Panc1 (cell line): Measurements from ENCODE around the gene PTPRK. TPM values are rescaled to one million over a fixed set of nuclear protein-coding genes. Genes with fewer than 3 reads are reported as not detected.

Source experiments
- ATAC-seq: fragments of 200-7000 bp; cut with Tn5 transposase; 2 replicates; pipeline ENCODE4 v1.9.1; 2020; ENCODE audit warnings: mild to moderate bottlenecking, moderate library complexity
- BruUV-seq: library from RNA; stranded (reverse); fragments of 400-500 nt; replicated peaks from 2 replicates; lab custom pipeline; 2021; lab: Mats Ljungman, UMichigan
- CTCF ChIA-PET: fragments of 300-600 bp; sonication (Branson Sonifier 250); formaldehyde crosslinking; loops from one replicate; lab custom pipeline; 2022; ENCODE audit warnings: antibody characterized with exemption; lab: Charles Lee
- POLR2A ChIA-PET: fragments of 300-600 bp; sonication (Branson Sonifier 250); formaldehyde crosslinking; loops from one replicate; lab custom pipeline; 2022; ENCODE audit warnings: antibody characterized with exemption; lab: Charles Lee
- DNase-seq: peaks from one replicate; pipeline ENCODE4 v3.0.0-alpha.2; 2010; ENCODE audit warnings: low read depth, low spot score
- H3K27ac ChIP-seq: 2 replicates; pipeline ENCODE4 v1.5.1; 2011; ENCODE audit warnings: mild to moderate bottlenecking, low read length, inconsistent platforms
- H3K27me3 ChIP-seq: fragments of 200-500 bp; sonication (Bioruptor generic); 2 replicates; pipeline ENCODE4 v1.6.0; 2014; ENCODE audit warnings: low read length, inconsistent platforms; ENCODE audit not compliant: control insufficient read depth, insufficient read depth
- H3K36me3 ChIP-seq: fragments of 200-500 bp; sonication (Bioruptor generic); 2 replicates; pipeline ENCODE4 v1.5.1; 2014; ENCODE audit warnings: inconsistent platforms, mild to moderate bottlenecking, low read length, moderate library complexity; ENCODE audit not compliant: control insufficient read depth, insufficient read depth
- H3K4me1 ChIP-seq: 2 replicates; pipeline ENCODE4 v1.5.1; 2011; ENCODE audit warnings: inconsistent platforms, mild to moderate bottlenecking, low read length, moderate library complexity; ENCODE audit not compliant: control insufficient read depth, insufficient read depth
- H3K4me3 ChIP-seq, 2 experiments: 2 replicates each; pipeline ENCODE4 v1.5.1; 2011 to 2012; ENCODE audit warnings: low read depth in 2 of 2, low read length in 2 of 2, mild to moderate bottlenecking in 2 of 2, inconsistent platforms in 1 of 2, moderate library complexity in 1 of 2
- H3K9me3 ChIP-seq: fragments of 200-500 bp; sonication (Bioruptor generic); 2 replicates; pipeline ENCODE4 v1.5.1; 2014; ENCODE audit warnings: low read depth, mild to moderate bottlenecking, inconsistent platforms, low read length, moderate library complexity; ENCODE audit not compliant: control insufficient read depth, insufficient read depth
- CTCF ChIP-seq: fragments of 450-650 bp; IDR thresholded peaks from 2 replicates; pipeline ENCODE4 v1.5.1; 2017; ENCODE audit warnings: mild to moderate bottlenecking
- POLR2AphosphoS5 ChIP-seq: IDR thresholded peaks from 2 replicates; pipeline ENCODE4 v1.6.1; 2012; ENCODE audit warnings: mild to moderate bottlenecking, low read depth, low read length, moderate library complexity
- REST ChIP-seq, 2 experiments: IDR thresholded peaks; 2 replicates each; pipeline ENCODE4 v1.6.1; 2011 to 2012; ENCODE audit warnings: low read depth in 2 of 2, control low read depth in 1 of 2, low read length in 1 of 2, mild to moderate bottlenecking in 1 of 2, moderate library complexity in 1 of 2; ENCODE audit not compliant: insufficient read depth in 1 of 2
- SIN3A ChIP-seq: IDR thresholded peaks from 2 replicates; pipeline ENCODE4 v1.6.1; 2012; ENCODE audit warnings: low read depth, mild to moderate bottlenecking, low read length, moderate library complexity, borderline replicate concordance; ENCODE audit not compliant: insufficient read depth
- TCF7L2 ChIP-seq: IDR thresholded peaks from 2 replicates; pipeline ENCODE4 v1.6.1; 2011; ENCODE audit warnings: mild to moderate bottlenecking, low read depth, low read length, inconsistent platforms
- in situ Hi-C: cut with HindIII; loops from 2 replicates; pipeline ENCODE4 v1.10.0; 2016; ENCODE audit warnings: low sequenced_read_pairs, low pct_unique_long_range_greater_than_20kb
- intact Hi-C: fragments of 100-400 bp; cut with micrococcal nuclease; formaldehyde crosslinking; loops from one replicate; pipeline ENCODE4 v1.10.0; 2022; ENCODE audit not compliant: unreplicated experiment
- total RNA-seq: library from RNA; stranded (reverse); gene quantifications from one replicate; pipeline ENCODE4 v1.2.1, GENCODE V29; 2021; ENCODE audit not compliant: unreplicated experiment

Gene PTPRK
- total RNA-seq, 1 experiment from 2014 or later, result 61.8 TPM

- DNase-seq (no peak), ATAC-seq (no peak)
- H3K27me3 ChIP-seq, result no peaks in the 10 kb centered on the region
- no peak for TF ChIP-seq POLR2AphosphoS5
- TF ChIP-seq CTCF, result no peak
- no peak for TF ChIP-seq TCF7L2
- TF ChIP-seq SIN3A, result no peak
- TF ChIP-seq REST (IDR thresholded peaks at IDR 0.05; ENCODE audit: insufficient read depth in 1 of 2, low read depth in 2 of 2, low read length in 1 of 2), result no peak
- in situ Hi-C loops (no loop called here), intact Hi-C loops (no loop called here)
- H3K4me3 ChIP-seq, result no peak overlapping the region
- CTCF ChIA-PET, result no interaction called here
- POLR2A ChIA-PET, result no interaction called here
- BruUV-seq, result no TSS peak
- H3K4me1 ChIP-seq, result no peaks in the 10 kb centered on the region
- H3K27ac ChIP-seq, result no peak overlapping the region
- H3K36me3 ChIP-seq, result no peaks in the 10 kb centered on the region
- H3K9me3 ChIP-seq, result no peaks in the 10 kb centered on the region
Observed at GRCh38 chr6:128302942-128303341, 217.5 kb downstream of the PTPRK start.

- CTCF ChIA-PET, result no interaction called here
- no peaks in the 10 kb centered on the region for H3K4me1 ChIP-seq
- POLR2A ChIA-PET, result no interaction called here
- no TSS peak for BruUV-seq
- in situ Hi-C loops (no loop called here), intact Hi-C loops (no loop called here)
- H3K36me3 ChIP-seq, result no peaks in the 10 kb centered on the region
- ATAC-seq (no peak), DNase-seq (no peak)
- H3K9me3 ChIP-seq, result no peaks in the 10 kb centered on the region
- no peaks in the 10 kb centered on the region for H3K27me3 ChIP-seq
- H3K4me3 ChIP-seq, result no peak overlapping the region
- no peak overlapping the region for H3K27ac ChIP-seq
- TF ChIP-seq CTCF, result peak; percentile 6; the same call in 1 of the 2 replicates
- TF ChIP-seq POLR2AphosphoS5, result no peak
Observed at GRCh38 chr6:128295670-128296069, 224.7 kb downstream of the PTPRK start.
